ENCODE data around the gene ZSWIM4. TPM values are rescaled to one million over a fixed set of nuclear protein-coding genes. Genes with fewer than 3 reads are reported as not detected.

The ZSWIM4 gene
- total and polyA plus RNA-seq, 2 of the 13 experiments (the other 11 are each of a cell fraction or from before 2014, with no cell fraction given) = 0.33 to 0.86 TPM

- no peak for TF ChIP-seq SKIL (CRISPR knock-in tag; IDR thresholded peaks at IDR 0.05; ENCODE audit: borderline replicate concordance)
- TF ChIP-seq, protein P1, sequence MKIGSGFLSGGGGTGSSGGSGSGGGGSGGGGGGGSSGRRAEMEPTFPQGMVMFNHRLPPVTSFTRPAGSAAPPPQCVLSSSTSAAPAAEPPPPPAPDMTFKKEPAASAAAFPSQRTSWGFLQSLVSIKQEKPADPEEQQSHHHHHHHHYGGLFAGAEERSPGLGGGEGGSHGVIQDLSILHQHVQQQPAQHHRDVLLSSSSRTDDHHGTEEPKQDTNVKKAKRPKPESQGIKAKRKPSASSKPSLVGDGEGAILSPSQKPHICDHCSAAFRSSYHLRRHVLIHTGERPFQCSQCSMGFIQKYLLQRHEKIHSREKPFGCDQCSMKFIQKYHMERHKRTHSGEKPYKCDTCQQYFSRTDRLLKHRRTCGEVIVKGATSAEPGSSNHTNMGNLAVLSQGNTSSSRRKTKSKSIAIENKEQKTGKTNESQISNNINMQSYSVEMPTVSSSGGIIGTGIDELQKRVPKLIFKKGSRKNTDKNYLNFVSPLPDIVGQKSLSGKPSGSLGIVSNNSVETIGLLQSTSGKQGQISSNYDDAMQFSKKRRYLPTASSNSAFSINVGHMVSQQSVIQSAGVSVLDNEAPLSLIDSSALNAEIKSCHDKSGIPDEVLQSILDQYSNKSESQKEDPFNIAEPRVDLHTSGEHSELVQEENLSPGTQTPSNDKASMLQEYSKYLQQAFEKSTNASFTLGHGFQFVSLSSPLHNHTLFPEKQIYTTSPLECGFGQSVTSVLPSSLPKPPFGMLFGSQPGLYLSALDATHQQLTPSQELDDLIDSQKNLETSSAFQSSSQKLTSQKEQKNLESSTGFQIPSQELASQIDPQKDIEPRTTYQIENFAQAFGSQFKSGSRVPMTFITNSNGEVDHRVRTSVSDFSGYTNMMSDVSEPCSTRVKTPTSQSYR (CRISPR knock-in tag; IDR thresholded peaks at IDR 0.05; ENCODE audit: borderline replicate concordance) = no peak
- no peak for TF ChIP-seq BHLHE40 (IDR thresholded peaks at IDR 0.05; ENCODE audit: low read length)
These were observed 86.0 kb downstream of the ZSWIM4 start (continued) for GRCh38 chr19:13881251-13881691.

MicroRNAs within 50 kb of the gene (microRNA counts, 767-probe panel; counts per million panel counts)
- microRNA hsa-miR-181c-5p (not detected), microRNA hsa-miR-23a-3p (not detected), microRNA hsa-miR-24-3p (not detected), microRNA hsa-miR-27a-3p (not detected)

Small RNA genes lying within 50 kb of the gene (microRNA-seq; reads per million reads assigned to microRNA genes)
- gene MIR181C (446 reads per million, percentile 84 among the genes with 10 or more reads in this experiment), gene MIR181D (427 reads per million, percentile 83 among the genes with 10 or more reads in this experiment)

Small RNA genes lying within 50 kb of the gene (small RNA-seq; reads per million reads assigned to genes)
- gene MIR181C (ENCODE audit: insufficient read depth in 2 of 3, insufficient read length in 3 of 3, low read depth in 2 of 3, low replicate concordance in 1 of 3) (0.20 to 45.4 (median 16.6) reads per million in 3 experiments), gene MIR181D (ENCODE audit: insufficient read depth in 2 of 3, insufficient read length in 3 of 3, low read depth in 2 of 3, low replicate concordance in 1 of 3) (2.0 to 121 (median 39.7) reads per million in 3 experiments), gene RN7SL619P (ENCODE audit: insufficient read depth in 2 of 3, insufficient read length in 3 of 3, low read depth in 2 of 3, low replicate concordance in 1 of 3) (0 reads per million in 3 experiments)

Other genes with a start within 250 kb of the ZSWIM4 start
- gene MRI1, start 30.9 kb upstream of the ZSWIM4 start, total RNA-seq (2016; rRNA removed; fragmentation: Illumina TruSeq; extraction: Trizol) = 15.3 and 20.1 TPM in 2 replicates
- 20.6 and 27.7 TPM in 2 replicates for gene MRI1, start 30.9 kb upstream of the ZSWIM4 start, polyA plus RNA-seq (2011; rRNA removed)
- gene C19orf53, start 21.0 kb upstream of the ZSWIM4 start, total RNA-seq (2016; rRNA removed; fragmentation: Illumina TruSeq; extraction: Trizol) = 127 and 129 TPM in 2 replicates
- 130 and 154 TPM in 2 replicates for gene C19orf53, start 21.0 kb upstream of the ZSWIM4 start, polyA plus RNA-seq (2011; rRNA removed)
- not detected in 2 replicates for gene NANOS3, start 81.7 kb downstream of the ZSWIM4 start, total RNA-seq (2016; rRNA removed; fragmentation: Illumina TruSeq; extraction: Trizol)
- 0.21 TPM in 1 of 2 replicates, not detected in the other for gene NANOS3, start 81.7 kb downstream of the ZSWIM4 start, polyA plus RNA-seq (2011; rRNA removed)
- gene BRME1, start 110.7 kb downstream of the ZSWIM4 start, total RNA-seq (2016; rRNA removed; fragmentation: Illumina TruSeq; extraction: Trizol) = 0.84 and 1.5 TPM in 2 replicates
- 0.74 and 0.91 TPM in 2 replicates for gene BRME1, start 110.7 kb downstream of the ZSWIM4 start, polyA plus RNA-seq (2011; rRNA removed)
- gene CC2D1A, start 110.8 kb downstream of the ZSWIM4 start, total RNA-seq (2016; rRNA removed; fragmentation: Illumina TruSeq; extraction: Trizol) = 6.4 and 9.7 TPM in 2 replicates
- 11.5 and 17.0 TPM in 2 replicates for gene CC2D1A, start 110.8 kb downstream of the ZSWIM4 start, polyA plus RNA-seq (2011; rRNA removed)
- not detected in 2 replicates for gene PODNL1, start 143.0 kb downstream of the ZSWIM4 start, total RNA-seq (2016; rRNA removed; fragmentation: Illumina TruSeq; extraction: Trizol)
- 0.18 TPM in 1 of 2 replicates, not detected in the other for gene PODNL1, start 143.0 kb downstream of the ZSWIM4 start, polyA plus RNA-seq (2011; rRNA removed)
- gene DCAF15, start 157.1 kb downstream of the ZSWIM4 start, total RNA-seq (2016; rRNA removed; fragmentation: Illumina TruSeq; extraction: Trizol) = 8.5 and 14.0 TPM in 2 replicates
- gene DCAF15, start 157.1 kb downstream of the ZSWIM4 start, polyA plus RNA-seq (2011; rRNA removed) = 13.5 and 13.6 TPM in 2 replicates
- 1.3 and 1.4 TPM in 2 replicates for gene RFX1, start 210.9 kb downstream of the ZSWIM4 start, total RNA-seq (2016; rRNA removed; fragmentation: Illumina TruSeq; extraction: Trizol)
- gene RFX1, start 210.9 kb downstream of the ZSWIM4 start, polyA plus RNA-seq (2011; rRNA removed) = 0.56 and 1.1 TPM in 2 replicates
- gene RLN3, start 232.7 kb downstream of the ZSWIM4 start, total RNA-seq (2016; rRNA removed; fragmentation: Illumina TruSeq; extraction: Trizol) = not detected in 2 replicates
- not detected in 2 replicates for gene RLN3, start 232.7 kb downstream of the ZSWIM4 start, polyA plus RNA-seq (2011; rRNA removed)
- gene IL27RA, start 236.3 kb downstream of the ZSWIM4 start, total RNA-seq (2016; rRNA removed; fragmentation: Illumina TruSeq; extraction: Trizol) = 3.4 and 8.1 TPM in 2 replicates
- 3.5 and 5.4 TPM in 2 replicates for gene IL27RA, start 236.3 kb downstream of the ZSWIM4 start, polyA plus RNA-seq (2011; rRNA removed)